Stimulated activated CD4-positive, alpha-beta T cell treated with anti-CD3 and anti-CD28 coated beads, Interleukin-4, amount 100 ng/mL, for 4 hours (primary cell): ENCODE data around the gene RUFY4.
"Not testable (repeated sequence)": the region's sequence is repeated elsewhere in the genome, so short reads cannot be mapped to it uniquely, and the experiment has no call there.

Experiments
- DNase-seq, 2 experiments: peaks; one replicate each; pipeline ENCODE4 v3.0.0-alpha.2; 2020

RUFY4 gene

GRCh38 chr2:218091746-218092145 is 22.7 kb downstream of the RUFY4 start:
- DNase-seq = no peak

GRCh38 chr2:218093879-218094278 is 24.8 kb downstream of the RUFY4 start:
- DNase-seq = no peak

- DNase-seq = no peak
Observed at GRCh38 chr2:218095853-218096252, 26.8 kb downstream of the RUFY4 start.

- DNase-seq = no peak
Observed at GRCh38 chr2:218097975-218098374, 28.9 kb downstream of the RUFY4 start.

GRCh38 chr2:218108834-218109233 is 39.8 kb downstream of the RUFY4 start:
- DNase-seq = not testable (repeated sequence)

- not testable (repeated sequence) for DNase-seq
Observed at GRCh38 chr2:218121789-218122188, 52.7 kb downstream of the RUFY4 start.

GRCh38 chr2:218122286-218122685 is 53.2 kb downstream of the RUFY4 start:
- not testable (repeated sequence) for DNase-seq

GRCh38 chr2:218123986-218124385 is 54.9 kb downstream of the RUFY4 start:
- DNase-seq = no peak

GRCh38 chr2:218125095-218125494 is 56.0 kb downstream of the RUFY4 start:
- DNase-seq = no peak

- DNase-seq = no peak
Observed at GRCh38 chr2:218125626-218126080, 56.6 kb downstream of the RUFY4 start, which contains the start of gene CXCR2. Gene CXCR2 (plus strand): TSS chr2:218126028. CDS start chr2:218134802, 8,774 bp downstream.

GRCh38 chr2:218127929-218128455 is 58.9 kb downstream of the RUFY4 start:
- no peak for DNase-seq

- no peak for DNase-seq
Observed at GRCh38 chr2:218128781-218129457, 59.9 kb downstream of the RUFY4 start.

- DNase-seq = no peak
Observed at GRCh38 chr2:218129458-218130135, 60.5 kb downstream of the RUFY4 start.

- no peak for DNase-seq
Observed at GRCh38 chr2:218130377-218130776, 61.3 kb downstream of the RUFY4 start.

GRCh38 chr2:218130822-218131221 is 61.8 kb downstream of the RUFY4 start:
- no peak for DNase-seq

- DNase-seq = no peak
Observed at GRCh38 chr2:218137514-218137913, 68.5 kb downstream of the RUFY4 start.

GRCh38 chr2:218138047-218138446 is 69.0 kb downstream of the RUFY4 start:
- DNase-seq = no peak
